Psoas muscle (tissue), 8 donors: Measurements from ENCODE around the gene ACOXL. TPM values are rescaled to one million over a fixed set of nuclear protein-coding genes. Genes with fewer than 3 reads are reported as not detected.

Experiments used
- ATAC-seq, 4 donors: fragments of 200-7000 bp; cut with Tn5 transposase; one replicate each; pipeline ENCODE4 v1.9.1; 2020; ENCODE audit warnings: moderate library complexity in 3 of 4, mild to moderate bottlenecking in 2 of 4
- DNase-seq, 2 donors: peaks; one replicate each; pipeline ENCODE4 v3.0.0-alpha.2; 2020
- H3K27ac ChIP-seq: fragments of 200-600 bp; one replicate; pipeline ENCODE4 v1.8.0; 2022
- H3K27me3 ChIP-seq, 3 donors: fragments of 200-600 bp in 1 of 3; one replicate each; pipeline versions ENCODE4 v1.6.1 to v1.8.0; 2013 to 2022; ENCODE audit warnings: low read length in 2 of 3, mild to moderate bottlenecking in 2 of 3, moderate library complexity in 1 of 3; ENCODE audit not compliant: insufficient read depth in 3 of 3
- H3K36me3 ChIP-seq, 2 donors: fragments of 200-600 bp in 1 of 2; one replicate each; pipeline versions ENCODE4 v1.6.1 to v1.8.0; 2013 to 2022; ENCODE audit warnings: low read depth in 1 of 2, mild to moderate bottlenecking in 1 of 2, moderate library complexity in 1 of 2; ENCODE audit not compliant: insufficient read depth in 1 of 2
- H3K4me1 ChIP-seq: fragments of 200-600 bp; one replicate; pipeline ENCODE4 v1.8.0; 2022
- H3K4me3 ChIP-seq: fragments of 200-600 bp; one replicate; pipeline ENCODE4 v1.8.0; 2022; ENCODE audit warnings: mild to moderate bottlenecking
- H3K9me3 ChIP-seq: fragments of 200-600 bp; one replicate; pipeline ENCODE4 v1.8.0; 2022
- WGBS, 3 donors: extraction: QIAGEN DNeasy Blood & Tissue Kit; methylation state at CpG; one replicate each; pipeline versions ENCODE4 v1.1.6 to v1.1.7; 2013; 5-methylcytosine and 5-hydroxymethylcytosine counted together
- intact Hi-C, 2 donors: fragments of 100-400 bp; cut with DNase I; formaldehyde crosslinking; loops; one replicate each; pipeline versions ENCODE4 v1.11.0 to v1.14.2; 2022
- polyA plus RNA-seq, 3 donors: library from polyadenylated mRNA; stranded (reverse); fragments of 200-250 nt; gene quantifications; one replicate each; pipeline ENCODE4 v1.2.3, GENCODE V29; 2013
- total RNA-seq, 4 donors: library from RNA; stranded (reverse); fragmentation: NEBNext Ultra II Directional in 2 of 4; extraction: Animal tissue kit (Norgen Biotek cat#: 25700) in 2 of 4; gene quantifications; one replicate each; pipeline versions ENCODE4 v1.2.1 to v1.2.4, GENCODE V29; 2021 to 2023
- TF ChIP-seq, protein P1 (sequence below): fragments of 200-600 bp; IDR thresholded peaks from one replicate; pipeline ENCODE4 v1.8.0; 2022; ENCODE audit warnings: antibody characterized with exemption
- donor health status: healthy with polysubstance abuse.
- donor health status: DM: no; HTN: no; CAD: no; lungs with moderate emphysema.
- donor health status: Bipolar disorder and iron deficiency.
- donor health status: healthy.
- donor health status: DM: yes; HTN: yes; CAD: no.
- donor health status: DM: no; HTN: no; CAD: no.
- donor health status: DM: no; HTN: no; CAD: no.
- donor health status: DM: yes; HTN: yes; CAD: no.

The ACOXL gene
- total and polyA plus RNA-seq, 7 donors = 0.01 TPM; not detected in 6

GRCh38 chr2:110744429-110744828, 12.1 kb downstream of the ACOXL start:
- H3K27ac ChIP-seq = no peak overlapping the region
- H3K4me3 ChIP-seq = no peak overlapping the region
- H3K4me1 ChIP-seq = no peaks in the 10 kb centered on the region
- ATAC-seq (no peak), DNase-seq (no peak)
- intact Hi-C loops = no loop called here
- H3K36me3 ChIP-seq = no peaks in the 10 kb centered on the region
- H3K27me3 ChIP-seq = peaks cover 0 to 17% (median 7%) of the 10 kb centered on the region in 3 donors
- WGBS, 3 donors = 76 to 78% (median 77%) methylated on average over 4 of the region's 4 CpGs
- no peaks in the 10 kb centered on the region for H3K9me3 ChIP-seq
- TF ChIP-seq, protein P1, sequence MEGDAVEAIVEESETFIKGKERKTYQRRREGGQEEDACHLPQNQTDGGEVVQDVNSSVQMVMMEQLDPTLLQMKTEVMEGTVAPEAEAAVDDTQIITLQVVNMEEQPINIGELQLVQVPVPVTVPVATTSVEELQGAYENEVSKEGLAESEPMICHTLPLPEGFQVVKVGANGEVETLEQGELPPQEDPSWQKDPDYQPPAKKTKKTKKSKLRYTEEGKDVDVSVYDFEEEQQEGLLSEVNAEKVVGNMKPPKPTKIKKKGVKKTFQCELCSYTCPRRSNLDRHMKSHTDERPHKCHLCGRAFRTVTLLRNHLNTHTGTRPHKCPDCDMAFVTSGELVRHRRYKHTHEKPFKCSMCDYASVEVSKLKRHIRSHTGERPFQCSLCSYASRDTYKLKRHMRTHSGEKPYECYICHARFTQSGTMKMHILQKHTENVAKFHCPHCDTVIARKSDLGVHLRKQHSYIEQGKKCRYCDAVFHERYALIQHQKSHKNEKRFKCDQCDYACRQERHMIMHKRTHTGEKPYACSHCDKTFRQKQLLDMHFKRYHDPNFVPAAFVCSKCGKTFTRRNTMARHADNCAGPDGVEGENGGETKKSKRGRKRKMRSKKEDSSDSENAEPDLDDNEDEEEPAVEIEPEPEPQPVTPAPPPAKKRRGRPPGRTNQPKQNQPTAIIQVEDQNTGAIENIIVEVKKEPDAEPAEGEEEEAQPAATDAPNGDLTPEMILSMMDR = no peak

- Histone ChIP-seq H3K4me1 (no peaks in the 10 kb centered on the region), H3K36me3 (no peaks in the 10 kb centered on the region), H3K27me3 (peaks cover 0 to 16% (median 5%) of the 10 kb centered on the region in 3 donors), H3K27ac (no peak overlapping the region), H3K9me3 (no peaks in the 10 kb centered on the region), H3K4me3 (no peak overlapping the region)
- WGBS, 3 donors = 63 to 79% (median 73%) methylated on average over 2 of the region's 2 CpGs
- ATAC-seq (no peak), DNase-seq (no peak)
- TF ChIP-seq, protein P1 = no peak
- intact Hi-C loops = no loop called here
These were observed 12.7 kb downstream of the ACOXL start for GRCh38 chr2:110745048-110745447.

DNA sequence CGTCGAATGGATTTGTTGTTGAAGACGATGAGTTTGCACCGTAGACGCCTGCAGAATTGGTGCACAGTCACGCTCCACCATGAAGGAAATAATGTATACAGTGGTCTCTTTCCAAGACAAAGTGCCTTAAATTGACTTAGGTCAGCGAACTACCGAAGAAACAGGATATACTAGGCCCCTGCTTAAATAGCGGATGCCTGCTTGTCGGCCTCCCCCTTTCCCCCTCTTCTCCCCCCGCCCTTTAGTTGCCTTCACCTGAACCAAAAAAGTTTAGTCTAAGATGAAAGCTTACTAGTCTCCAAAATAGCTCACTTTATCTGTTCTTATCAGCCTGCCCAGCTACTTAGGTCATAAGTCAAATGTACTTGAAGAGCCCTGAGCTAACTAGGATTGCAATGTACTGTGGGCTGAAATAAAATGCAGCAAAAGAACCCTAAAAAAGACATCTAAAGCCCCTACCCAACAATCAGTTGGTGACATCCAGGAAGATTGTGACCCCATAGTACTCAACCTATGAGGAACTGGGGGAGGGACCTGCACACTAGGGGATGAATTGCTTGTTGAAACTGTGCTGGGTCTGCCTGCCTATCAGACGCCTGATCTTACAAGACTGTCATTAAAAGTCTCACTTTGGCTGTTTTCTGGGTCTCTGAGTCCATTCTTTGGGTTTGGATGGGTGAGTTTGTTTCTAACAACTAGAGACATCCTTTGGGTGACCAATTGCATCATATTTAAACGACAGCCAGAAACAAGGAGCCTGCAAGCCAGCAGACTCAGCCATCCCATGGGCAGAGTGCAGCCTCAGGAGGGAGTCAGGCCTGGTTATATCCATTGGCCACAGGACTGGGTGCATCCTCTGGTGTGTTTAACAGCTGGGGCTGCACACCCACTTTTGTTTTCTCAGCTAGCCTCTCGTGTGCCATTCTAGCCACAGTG, 14.5 kb downstream of the ACOXL start:
- no peaks in the 10 kb centered on the region for H3K9me3 ChIP-seq
- H3K36me3 ChIP-seq = no peaks in the 10 kb centered on the region
- TF ChIP-seq, protein P1 = no peak
- peaks cover 0 to 16% (median 5%) of the 10 kb centered on the region in 3 donors for H3K27me3 ChIP-seq
- H3K4me3 ChIP-seq = no peak overlapping the region
- intact Hi-C loops = no loop called here
- no peak for ATAC-seq
- H3K4me1 ChIP-seq = no peaks in the 10 kb centered on the region
- no peak for DNase-seq
- H3K27ac ChIP-seq = no peak overlapping the region
- 82 to 86% (median 83%) methylated on average over 14 of the region's 14 CpGs for WGBS, 3 donors

- intact Hi-C loops = no loop called here
- no peak overlapping the region for H3K27ac ChIP-seq
- DNase-seq (no peak), ATAC-seq (no peak)
- H3K4me3 ChIP-seq = no peak overlapping the region
- H3K9me3 ChIP-seq = no peaks in the 10 kb centered on the region
- 62 to 65% (median 64%) methylated on average over 8 of the region's 8 CpGs for WGBS, 3 donors
- no peaks in the 10 kb centered on the region for H3K36me3 ChIP-seq
- TF ChIP-seq, protein P1 = no peak
- H3K4me1 ChIP-seq = no peaks in the 10 kb centered on the region
- peaks cover 0 to 16% (median 5%) of the 10 kb centered on the region in 3 donors for H3K27me3 ChIP-seq
These were observed 15.4 kb downstream of the ACOXL start for GRCh38 chr2:110747522-110748488.
